GM12891 (cell line): ENCODE measurements around the gene PAK5.

Source experiments
- POLR2A ChIP-seq: IDR thresholded peaks from 2 replicates; pipeline ENCODE4 v1.6.1; 2011; ENCODE audit warnings: low read depth, low read length, control low read depth
- POLR2AphosphoS5 ChIP-seq: IDR thresholded peaks from 2 replicates; pipeline ENCODE4 v1.6.1; 2011; ENCODE audit warnings: low read depth, low read length, control low read depth
- TAF1 ChIP-seq: IDR thresholded peaks from 2 replicates; pipeline ENCODE4 v1.6.1; 2011; ENCODE audit warnings: low read depth, low read length, control low read depth

- TF ChIP-seq POLR2A, result no peak
- no peak for TF ChIP-seq POLR2AphosphoS5
- no peak for TF ChIP-seq TAF1
Observed at GRCh38 chr20:9630554-9630953, 208.3 kb downstream of the PAK5 start.
